K562 (cell line): ENCODE measurements around the gene ZNF865. TPM values are rescaled to one million over a fixed set of nuclear protein-coding genes. Genes with fewer than 3 reads are reported as not detected.
A peak's percentile ranks its signal among the peaks of the same experiment; 100 is the strongest.

Experiments used
- ATF7 ChIP-seq: fragments of 450-650 bp; IDR thresholded peaks from 2 replicates; pipeline ENCODE4 v1.7.1; 2014; ENCODE audit warnings: mild to moderate bottlenecking, moderate library complexity
- E2F6 ChIP-seq, 2 experiments: IDR thresholded peaks; 2 replicates each; pipeline ENCODE4 v1.6.1; 2011; ENCODE audit warnings: borderline replicate concordance in 1 of 2, control low read depth in 1 of 2, low read depth in 1 of 2, low read length in 1 of 2, mild to moderate bottlenecking in 1 of 2, mixed read lengths in 1 of 2, moderate library complexity in 1 of 2; ENCODE audit not compliant: insufficient read depth in 1 of 2, insufficient read length in 1 of 2, poor library complexity in 1 of 2, severe bottlenecking in 1 of 2; ENCODE audit errors: extremely low read depth in 1 of 2
- EGR1 ChIP-seq: fragments of 450-650 bp; conservative IDR thresholded peaks from 2 replicates; pipeline ENCODE4 v1.6.1; 2017; ENCODE audit warnings: mild to moderate bottlenecking
- FUS ChIP-seq: fragments of 200-400 bp; formaldehyde crosslinking; optimal IDR thresholded peaks from 2 replicates; pipeline ENCODE3; 2017; ENCODE audit warnings: low read depth, low read length
- HMG20A ChIP-seq: fragments of 450-650 bp; formaldehyde crosslinking; conservative IDR thresholded peaks from 2 replicates; pipeline ENCODE4 v1.4.0; 2020; ENCODE audit warnings: mild to moderate bottlenecking, mixed read lengths
- KDM2B ChIP-seq: fragments of 250-450 bp; sonication (Bioruptor Pico); IDR thresholded peaks from 2 replicates; pipeline ENCODE4 v1.8.0; 2021; ENCODE audit warnings: mild to moderate bottlenecking, moderate library complexity
- MAFF ChIP-seq: IDR thresholded peaks from 2 replicates; pipeline ENCODE4 v1.6.1; 2012; ENCODE audit warnings: low read length, improper control_type of control experiment
- MEF2A ChIP-seq: IDR thresholded peaks from 2 replicates; pipeline ENCODE4 v1.6.1; 2011; ENCODE audit warnings: low read depth, mild to moderate bottlenecking, low read length, moderate library complexity; ENCODE audit not compliant: control insufficient read depth
- MNT ChIP-seq, 2 experiments: fragments of 450-650 bp; conservative IDR thresholded peaks; 2 replicates each; pipeline ENCODE4 v1.6.1; 2017; ENCODE audit warnings: mild to moderate bottlenecking in 2 of 2, moderate library complexity in 2 of 2
- REST ChIP-seq, 2 experiments: fragments of 450-650 bp; formaldehyde crosslinking in 1 of 2; IDR thresholded peaks; 2 replicates each; pipeline versions ENCODE4 v1.4.0 to v1.6.1; 2014 to 2020; ENCODE audit warnings: mild to moderate bottlenecking in 2 of 2, borderline replicate concordance in 1 of 2, low read depth in 1 of 2
- RFX1 ChIP-seq: fragments of 450-650 bp; IDR thresholded peaks from 2 replicates; pipeline ENCODE4 v1.6.1; 2016; ENCODE audit warnings: mild to moderate bottlenecking, moderate library complexity
- SMARCA4 ChIP-seq: fragments of 450-650 bp; IDR thresholded peaks from 2 replicates; pipeline ENCODE4 v1.6.1; 2016
- SRSF9 ChIP-seq: fragments of 200-400 bp; formaldehyde crosslinking; IDR thresholded peaks from 2 replicates; pipeline ENCODE4 v1.6.1; 2017; ENCODE audit warnings: low read depth, low read length, borderline replicate concordance
- SUPT5H ChIP-seq: fragments of 450-650 bp; IDR thresholded peaks from 2 replicates; pipeline ENCODE4 v1.6.1; 2016
- TBP ChIP-seq: optimal IDR thresholded peaks from 2 replicates; pipeline ENCODE3; 2011; ENCODE audit warnings: low read depth, low read length, improper control_type of control experiment
- ZFP1 ChIP-seq: fragments of 450-650 bp; formaldehyde crosslinking; IDR thresholded peaks from 2 replicates; pipeline ENCODE4 v1.4.0; 2020; ENCODE audit warnings: mild to moderate bottlenecking, mixed read lengths
- ZNF165 ChIP-seq: fragments of 250-450 bp; sonication (Bioruptor Pico); IDR thresholded peaks from 2 replicates; pipeline ENCODE4 v1.4.0; 2020; ENCODE audit warnings: borderline replicate concordance
- ZNF766 ChIP-seq: fragments of 200-800 bp; sonication (Bioruptor generic); conservative IDR thresholded peaks from 2 replicates; pipeline ENCODE4 v1.6.1; 2016; ENCODE audit warnings: missing genetic modification characterization, missing compliant biosample characterization
- polyA plus RNA-seq, 8 experiments: library from polyadenylated mRNA; depleted of rRNA in 4 of 8; stranded (reverse) in 5 of 8; unstranded in 3 of 8; fragments of >200 nt; fragmentation: Nextera tagmentation in 2 of 8; fragmentation: Illumina TruSeq in 1 of 8; extraction: Ambion mirVana in 2 of 8; extraction: Trizol in 1 of 8; gene quantifications; 2 replicates each; pipeline versions ENCODE4 v1.2.1 to v1.2.3, GENCODE V29; 2011 to 2014; ENCODE audit warnings: inconsistent platforms in 1 of 8, missing spikeins in 1 of 8
- total RNA-seq, 7 experiments: library from RNA; depleted of rRNA in 6 of 7; stranded (reverse); fragments of >200 nt in 6 of 7; fragmentation: Illumina TruSeq in 2 of 7; extraction: Trizol in 2 of 7; gene quantifications; 2 replicates each; pipeline versions ENCODE4 v1.2.1 to v1.2.3, GENCODE V29; 2011 to 2021; ENCODE audit warnings: low replicate concordance in 1 of 7

Gene ZNF865
- total and polyA plus RNA-seq, 9 of the 15 experiments (the other 6 are each of a cell fraction or from before 2014, with no cell fraction given), result 0.40 to 18.8 (median 1.6) TPM; not detected in 2

- TF ChIP-seq REST (IDR thresholded peaks at IDR 0.05; ENCODE audit: borderline replicate concordance), result peak; percentile 44; the same call in 1 of the 2 replicates
- TF ChIP-seq REST (CRISPR knock-in tag; IDR thresholded peaks at IDR 0.05; ENCODE audit: low read depth), result peak; percentile 84
- TF ChIP-seq HMG20A (CRISPR knock-in tag), result no peak
- TF ChIP-seq EGR1, result peak; percentile 48
- no peak for TF ChIP-seq SRSF9
- peak; percentile 78 for TF ChIP-seq ATF7
- no peak for TF ChIP-seq FUS
- TF ChIP-seq RFX1, result no peak
- TF ChIP-seq ZNF766 (CRISPR knock-in tag), result no peak
- peak; percentile 80 for TF ChIP-seq SUPT5H
- no peak for TF ChIP-seq SMARCA4
- peak; percentile 90 to 93 for TF ChIP-seq E2F6 (IDR thresholded peaks at IDR 0.05; ENCODE audit: borderline replicate concordance in 1 of 2, extremely low read depth in 1 of 2, insufficient read depth in 1 of 2, insufficient read length in 1 of 2, low read depth in 1 of 2, low read length in 1 of 2, poor library complexity in 1 of 2, severe bottlenecking in 1 of 2)
- no peak for TF ChIP-seq MEF2A
- no peak; the same call in 1 of the 2 replicates for TF ChIP-seq ZFP1 (CRISPR knock-in tag)
- peak; percentile 98 to 99 for TF ChIP-seq MNT (conservative IDR thresholded peaks at IDR 0.05)
- no peak for TF ChIP-seq MAFF
- TF ChIP-seq TBP, result peak; percentile 57
- 0 out of 2 replicates have a peak, but pooled peaks have one; percentile 11 for TF ChIP-seq ZNF165 (CRISPR knock-in tag)
- TF ChIP-seq KDM2B (CRISPR knock-in tag), result no peak
These were observed 49.6 kb downstream of the ZNF865 start, which contains the start of gene U2AF2 (continued) for GRCh38 chr19:55654868-55655647.
